H1 (cell line): ENCODE measurements around the gene KCNMA1. TPM values are rescaled to one million over a fixed set of nuclear protein-coding genes. Genes with fewer than 3 reads are reported as not detected.

ENCODE experiments used
- CTCF ChIA-PET: fragments of 300-600 bp; sonication (Branson Sonifier 250); formaldehyde crosslinking; loops from one replicate; lab custom pipeline; 2021; ENCODE audit not compliant: partially characterized antibody; lab: Charles Lee
- POLR2A ChIA-PET: fragments of 300-600 bp; sonication (Branson Sonifier 250); formaldehyde crosslinking; loops from one replicate; lab custom pipeline; 2021; ENCODE audit warnings: inconsistent platforms; ENCODE audit not compliant: partially characterized antibody; lab: Charles Lee
- DNase-seq, 2 experiments: peaks; one replicate each; pipeline versions ENCODE4 v3.0.0 to v3.0.0-alpha.2; 2010 to 2022; ENCODE audit warnings: low spot score in 2 of 2, low read depth in 1 of 2, mixed read lengths in 1 of 2
- FAIRE-seq: peaks from 2 replicates; lab custom pipeline; 2011; peaks lifted over from hg19 to GRCh38; lab: Jason Lieb, UNC
- H2AFZ ChIP-seq: 2 replicates; pipeline ENCODE4 v1.8.1; 2012; ENCODE audit warnings: low read length, inconsistent platforms
- H2AK5ac ChIP-seq: 2 replicates; pipeline ENCODE4 v1.6.1; 2013; ENCODE audit warnings: low read depth, low read length
- H2BK120ac ChIP-seq: replicated peaks from 2 replicates; pipeline ENCODE3; 2013; ENCODE audit warnings: low read depth, low read length, inconsistent platforms
- H2BK12ac ChIP-seq: 2 replicates; pipeline ENCODE4 v1.6.1; 2013; ENCODE audit warnings: low read depth, low read length
- H2BK15ac ChIP-seq: 2 replicates; pipeline ENCODE4 v1.6.1; 2013; ENCODE audit warnings: low read length
- H2BK20ac ChIP-seq: 2 replicates; pipeline ENCODE4 v1.6.1; 2013; ENCODE audit warnings: low read length
- H2BK5ac ChIP-seq: 2 replicates; pipeline ENCODE4 v1.6.1; 2013; ENCODE audit warnings: low read depth, low read length
- H3K14ac ChIP-seq: 2 replicates; pipeline ENCODE4 v1.6.1; 2013; ENCODE audit warnings: inconsistent platforms; ENCODE audit not compliant: insufficient read length
- H3K18ac ChIP-seq: 2 replicates; pipeline ENCODE4 v1.6.1; 2013; ENCODE audit warnings: low read length; ENCODE audit errors: extremely low read depth
- H3K23ac ChIP-seq: 2 replicates; pipeline ENCODE4 v1.6.1; 2013; ENCODE audit warnings: inconsistent platforms; ENCODE audit not compliant: insufficient read length
- H3K23me2 ChIP-seq: 2 replicates; pipeline ENCODE4 v1.6.1; 2013; ENCODE audit warnings: low read depth, low read length
- H3K27ac ChIP-seq: 2 replicates; pipeline ENCODE4 v1.6.1; 2011; ENCODE audit warnings: low read depth, low read length, inconsistent platforms
- H3K27me3 ChIP-seq, 4 experiments: replicated peaks in 1 of 4; 1 replicate in 1 of 4; 2 replicates in 3 of 4; pipeline versions ENCODE4 v1.6.1 to v1.8.1; 2011 to 2013; ENCODE audit warnings: low read length in 3 of 4, mild to moderate bottlenecking in 3 of 4, inconsistent platforms in 2 of 4, mixed read lengths in 2 of 4, moderate library complexity in 1 of 4; ENCODE audit not compliant: control insufficient read depth in 3 of 4, insufficient read depth in 3 of 4; ENCODE audit errors: extremely low read depth in 1 of 4
- H3K36me3 ChIP-seq, 4 experiments: 2 replicates each; pipeline versions ENCODE4 v1.6.1 to v1.8.1; 2011 to 2013; ENCODE audit warnings: mild to moderate bottlenecking in 4 of 4, low read length in 3 of 4, moderate library complexity in 2 of 4, control low read depth in 1 of 4, inconsistent platforms in 1 of 4; ENCODE audit not compliant: insufficient read depth in 4 of 4, control insufficient read depth in 2 of 4
- H3K4ac ChIP-seq: replicated peaks from 2 replicates; pipeline ENCODE3; 2013; ENCODE audit warnings: low read length, low read depth, mixed read lengths, inconsistent platforms; ENCODE audit not compliant: insufficient read length
- H3K4me1 ChIP-seq, 4 experiments: replicated peaks in 1 of 4; 1 replicate in 1 of 4; 2 replicates in 3 of 4; pipeline versions ENCODE4 v1.6.1 to v1.8.1; 2011 to 2013; ENCODE audit warnings: low read length in 3 of 4, inconsistent platforms in 2 of 4, mixed read lengths in 1 of 4; ENCODE audit not compliant: insufficient read depth in 4 of 4, control insufficient read depth in 3 of 4
- H3K4me2 ChIP-seq, 2 experiments: 2 replicates each; pipeline versions ENCODE4 v1.6.1 to v1.8.1; 2011 to 2013; ENCODE audit warnings: low read depth in 2 of 2, low read length in 2 of 2, control low read depth in 1 of 2, inconsistent platforms in 1 of 2, mild to moderate bottlenecking in 1 of 2; ENCODE audit not compliant: insufficient read depth in 1 of 2
- H3K4me3 ChIP-seq, 4 experiments: fragments of 200-600, 300-600 bp in 1 of 4; sonication (generic), shearing (Covaris generic), sonication (Bioruptor Twin) in 1 of 4; 2 replicates each; pipeline versions ENCODE4 v1.5.1 to v1.8.1; 2011 to 2016; ENCODE audit warnings: low read length in 4 of 4, low read depth in 3 of 4, control low read depth in 2 of 4, inconsistent platforms in 2 of 4, mild to moderate bottlenecking in 2 of 4, mixed read lengths in 1 of 4, moderate library complexity in 1 of 4; ENCODE audit not compliant: insufficient read depth in 2 of 4; ENCODE audit errors: extremely low read depth in 1 of 4
- H3K56ac ChIP-seq: replicated peaks from 2 replicates; pipeline ENCODE3; 2013; ENCODE audit warnings: low read depth, mild to moderate bottlenecking, mixed read lengths, low read length, inconsistent platforms; ENCODE audit not compliant: insufficient read length
- H3K79me1 ChIP-seq: 2 replicates; pipeline ENCODE4 v1.6.1; 2013; ENCODE audit warnings: low read depth, low read length, control low read depth
- H3K79me2 ChIP-seq, 2 experiments: 2 replicates each; pipeline versions ENCODE4 v1.6.1 to v1.8.1; 2012 to 2013; ENCODE audit warnings: low read length in 2 of 2, mild to moderate bottlenecking in 2 of 2, inconsistent platforms in 1 of 2; ENCODE audit not compliant: insufficient read depth in 2 of 2, control insufficient read depth in 1 of 2
- H3K9ac ChIP-seq, 4 experiments: replicated peaks in 1 of 4; 1 replicate in 1 of 4; 2 replicates in 3 of 4; pipeline versions ENCODE4 v1.6.1 to v1.8.1; 2011 to 2013; ENCODE audit warnings: low read depth in 3 of 4, low read length in 3 of 4, control low read depth in 2 of 4, mild to moderate bottlenecking in 2 of 4, moderate library complexity in 2 of 4, inconsistent platforms in 1 of 4; ENCODE audit errors: extremely low read depth in 1 of 4
- H3K9me3 ChIP-seq, 2 experiments: 2 replicates each; pipeline versions ENCODE4 v1.6.1 to v1.8.1; 2012 to 2013; ENCODE audit warnings: mild to moderate bottlenecking in 2 of 2, moderate library complexity in 2 of 2, control low read depth in 1 of 2, inconsistent platforms in 1 of 2, low read depth in 1 of 2, low read length in 1 of 2, mixed read lengths in 1 of 2; ENCODE audit not compliant: insufficient read depth in 2 of 2
- H4K20me1 ChIP-seq, 2 experiments: replicated peaks in 1 of 2; 2 replicates each; pipeline versions ENCODE3 to v1.8.1; 2011 to 2013; ENCODE audit warnings: inconsistent platforms in 2 of 2, low read length in 2 of 2, mild to moderate bottlenecking in 1 of 2; ENCODE audit not compliant: insufficient read depth in 2 of 2, control insufficient read depth in 1 of 2
- H4K5ac ChIP-seq: 2 replicates; pipeline ENCODE4 v1.6.1; 2013; ENCODE audit warnings: low read length, low read depth, mixed read lengths, inconsistent platforms; ENCODE audit not compliant: insufficient read length
- H4K8ac ChIP-seq: 2 replicates; pipeline ENCODE4 v1.8.0; 2013; ENCODE audit warnings: mild to moderate bottlenecking, moderate library complexity, low read length, inconsistent platforms; ENCODE audit not compliant: insufficient read depth; ENCODE audit errors: extremely low read depth
- H4K91ac ChIP-seq: replicated peaks from 2 replicates; pipeline ENCODE3; 2013; ENCODE audit warnings: low read length, mixed read lengths, inconsistent platforms; ENCODE audit not compliant: insufficient read length
- CREB1 ChIP-seq: IDR thresholded peaks from 2 replicates; pipeline ENCODE4 v1.6.1; 2012; ENCODE audit warnings: inconsistent platforms
- MAFK ChIP-seq: IDR thresholded peaks from 2 replicates; pipeline ENCODE4 v1.6.1; 2012; ENCODE audit warnings: low read depth, mild to moderate bottlenecking, improper control_type of control experiment, low read length
- WGBS, 2 experiments: shearing (Covaris generic) in 1 of 2; methylation state at CpG; one replicate each; pipeline versions ENCODE4 v1.1.6 to v1.1.7; 2013 to 2015; ENCODE audit warnings: low lambda C conversion rate in 2 of 2, mixed read lengths in 2 of 2, inconsistent platforms in 1 of 2, low coverage in 1 of 2, missing lambda C conversion rate in 1 of 2; ENCODE audit not compliant: insufficient replicate concordance in 2 of 2, insufficient coverage in 1 of 2, insufficient read length in 1 of 2; ENCODE audit errors: extremely low coverage in 1 of 2, missing lambda C conversion rate in 1 of 2; 5-methylcytosine and 5-hydroxymethylcytosine counted together
- polyA plus RNA-seq, 7 experiments: library from polyadenylated mRNA; depleted of rRNA in 3 of 7; stranded (reverse) in 5 of 7; unstranded in 2 of 7; fragments of >200 nt in 5 of 7; fragments of 200-250 nt in 2 of 7; gene quantifications; 1 replicate in 5 of 7; 2 replicates in 1 of 7; 4 replicates in 1 of 7; pipeline versions ENCODE4 v1.2.1 to v1.2.3, GENCODE V29; 2011 to 2013; ENCODE audit warnings: missing spikeins in 2 of 7, mixed read lengths in 2 of 7
- total RNA-seq: library from RNA; stranded (reverse); fragmentation: NEBNext Ultra II Directional; extraction: Animal tissue kit (Norgen Biotek cat#: 25700); gene quantifications from 2 replicates; pipeline ENCODE4 v1.2.1, GENCODE V29; 2021

KCNMA1 gene
- total and polyA plus RNA-seq, 2 of the 8 experiments (the other 6 are each of a cell fraction or from before 2014, with no cell fraction given) = 10.2 to 11.1 TPM

DNA sequence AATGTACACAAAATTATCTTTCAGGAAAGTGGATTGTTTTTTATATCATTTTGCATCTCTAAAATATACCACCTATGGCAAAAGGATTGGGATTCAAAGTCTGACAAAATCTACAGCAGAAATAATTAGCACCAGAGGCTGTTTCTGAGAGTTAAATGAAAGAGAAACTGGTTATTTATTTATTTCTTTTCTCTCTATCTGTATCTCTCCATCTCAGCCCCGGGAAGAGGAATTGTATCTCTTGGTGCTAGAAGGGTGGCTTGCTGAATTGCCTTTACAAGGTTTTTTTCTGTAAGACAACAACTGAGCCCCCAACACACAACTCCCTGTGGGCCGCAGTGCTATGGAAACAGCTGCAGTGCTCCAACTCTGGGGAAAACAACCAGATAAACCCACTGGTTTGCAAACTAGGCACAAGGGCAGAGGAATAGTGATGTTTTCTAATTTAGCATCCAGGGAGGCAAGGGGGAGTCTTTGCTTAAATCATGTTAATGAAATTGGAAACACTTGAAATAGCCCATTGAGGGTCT lies 249.0 kb downstream of the KCNMA1 start:
- DNase-seq = no peak
- Histone ChIP-seq H3K18ac (no peak overlapping the region), H2AFZ (no peak overlapping the region), H3K23me2 (no peaks in the 10 kb centered on the region), H2BK15ac (no peak overlapping the region), H2AK5ac (no peak overlapping the region), H3K56ac (no peak overlapping the region), H2BK12ac (no peak overlapping the region), H4K8ac (no peak overlapping the region), H3K14ac (no peak overlapping the region), H3K23ac (no peak overlapping the region), H2BK20ac (no peak overlapping the region), H2BK120ac (no peak overlapping the region), H3K4me1 (peaks cover 0 to 10% (median 5%) of the 10 kb centered on the region in 4 experiments; a peak in 5 of 7 replicates), H3K79me2 (no peaks in the 10 kb centered on the region), H4K20me1 (no peaks in the 10 kb centered on the region), H4K5ac (no peak overlapping the region), H3K9me3 (no peaks in the 10 kb centered on the region), H3K27me3 (no peaks in the 10 kb centered on the region), H3K79me1 (no peaks in the 10 kb centered on the region), H3K9ac (no peak overlapping the region), H3K4me2 (no peak overlapping the region), H3K4ac (no peak overlapping the region), H3K4me3 (no peak overlapping the region), H4K91ac (no peak overlapping the region), H2BK5ac (no peak overlapping the region), H3K36me3 (no peaks in the 10 kb centered on the region), H3K27ac (no peak overlapping the region)
- no peak for FAIRE-seq
- ChIA-PET CTCF (interaction anchor here (0.8 to 7.3 kb wide), 9 partner anchors 8 to 323 kb away, joined by 3 to 49 read pairs (median 6); no protein-coding TSS in a partner anchor), POLR2A (no interaction called here)
- 70% methylated on average over 2 of the region's 2 CpGs; no CpG with 5 or more reads in 1 of the 2 experiments for WGBS, 2 experiments
- TF ChIP-seq CREB1 = no peak
- no peak for TF ChIP-seq MAFK
